SK-N-SH (cell line): ENCODE results near the gene ACVRL1. TPM values are rescaled to one million over a fixed set of nuclear protein-coding genes. Genes with fewer than 3 reads are reported as not detected.
A peak's percentile ranks its signal among the peaks of the same experiment; 100 is the strongest.

Source experiments
- CTCF ChIA-PET: fragments of 300-600, 350-600 bp; formaldehyde crosslinking; extraction: SDS; loops from one replicate; lab custom pipeline; 2021; lab: Yijun Ruan, JAX
- POLR2A ChIA-PET: fragments of 350-600 bp; sonication (Branson Sonifier 250); formaldehyde crosslinking; extraction: SDS; loops from one replicate; lab custom pipeline; 2020; ENCODE audit warnings: antibody characterized with exemption, inconsistent platforms; lab: Yijun Ruan, JAX
- DNase-seq: peaks from one replicate; pipeline ENCODE4 v3.0.0; 2012
- H2AFZ ChIP-seq: fragments of 200-600 bp; sonication (generic); 2 replicates; pipeline ENCODE4 v1.8.1; 2016; ENCODE audit warnings: antibody characterized with exemption, mild to moderate bottlenecking, low read depth
- H3F3A ChIP-seq: fragments of 200-600 bp; sonication (generic); replicated peaks from 2 replicates; pipeline ENCODE3; 2016; ENCODE audit warnings: antibody characterized with exemption, mild to moderate bottlenecking; ENCODE audit not compliant: insufficient read depth
- H3K27ac ChIP-seq, 2 experiments: fragments of 200-500 bp in 1 of 2; fragments of 200-600 bp in 1 of 2; sonication (Bioruptor generic) in 1 of 2; sonication (generic), shearing (Covaris generic) in 1 of 2; 2 replicates each; pipeline versions ENCODE4 v1.5.1 to v1.6.1; 2014 to 2016; ENCODE audit warnings: low read depth in 2 of 2, inconsistent platforms in 1 of 2, low read length in 1 of 2, mild to moderate bottlenecking in 1 of 2, mixed read lengths in 1 of 2
- H3K27me3 ChIP-seq: fragments of 200-600 bp; sonication (generic), shearing (Covaris generic); 2 replicates; pipeline ENCODE4 v1.6.1; 2016; ENCODE audit warnings: mixed run types; ENCODE audit not compliant: insufficient read depth
- H3K36me3 ChIP-seq, 2 experiments: fragments of 200-500 bp in 1 of 2; fragments of 200-600 bp in 1 of 2; sonication (Bioruptor generic) in 1 of 2; sonication (generic) in 1 of 2; replicated peaks in 1 of 2; 2 replicates each; pipeline versions ENCODE3 to v1.5.1; 2014 to 2016; ENCODE audit warnings: low read length in 1 of 2, mild to moderate bottlenecking in 1 of 2; ENCODE audit not compliant: insufficient read depth in 2 of 2, control insufficient read depth in 1 of 2
- H3K4me1 ChIP-seq, 2 experiments: fragments of 200-500 bp in 1 of 2; fragments of 200-600 bp in 1 of 2; sonication (Bioruptor generic) in 1 of 2; sonication (generic), shearing (Covaris generic) in 1 of 2; 2 replicates each; pipeline versions ENCODE4 v1.5.1 to v1.6.1; 2014 to 2016; ENCODE audit warnings: low read depth in 1 of 2, low read length in 1 of 2, mixed run types in 1 of 2; ENCODE audit not compliant: insufficient read depth in 2 of 2, control insufficient read depth in 1 of 2
- H3K4me2 ChIP-seq: fragments of 200-600 bp; sonication (generic), shearing (Covaris generic); 2 replicates; pipeline ENCODE4 v1.6.1; 2017; ENCODE audit warnings: mixed run types
- H3K4me3 ChIP-seq, 2 experiments: fragments of 200-500 bp in 1 of 2; fragments of 200-600 bp in 1 of 2; sonication (Bioruptor generic) in 1 of 2; sonication (generic), shearing (Covaris generic) in 1 of 2; 2 replicates each; pipeline versions ENCODE4 v1.5.1 to v1.8.1; 2014 to 2016; ENCODE audit warnings: low read depth in 2 of 2, inconsistent platforms in 1 of 2, low read length in 1 of 2, mild to moderate bottlenecking in 1 of 2, mixed read lengths in 1 of 2, moderate library complexity in 1 of 2
- H3K79me2 ChIP-seq: fragments of 200-600 bp; sonication (generic); 2 replicates; pipeline ENCODE4 v1.8.1; 2017; ENCODE audit warnings: mild to moderate bottlenecking; ENCODE audit not compliant: insufficient read depth
- H3K9ac ChIP-seq: fragments of 200-600 bp; sonication (generic); 2 replicates; pipeline ENCODE4 v1.6.1; 2017; ENCODE audit warnings: mixed run types
- H3K9me2 ChIP-seq: fragments of 200-600 bp; sonication (generic); 2 replicates; pipeline ENCODE4 v1.6.1; 2017; ENCODE audit warnings: mixed run types
- H3K9me3 ChIP-seq: fragments of 200-600 bp; sonication (generic); 2 replicates; pipeline ENCODE4 v1.6.1; 2017; ENCODE audit warnings: mixed run types, mild to moderate bottlenecking, moderate library complexity
- H4K20me1 ChIP-seq: fragments of 200-600 bp; sonication (generic); 2 replicates; pipeline ENCODE4 v1.6.1; 2017; ENCODE audit warnings: mild to moderate bottlenecking, mixed run types; ENCODE audit not compliant: insufficient read depth
- ELF1 ChIP-seq: IDR thresholded peaks from 2 replicates; pipeline ENCODE4 v1.4.0; 2012
- EP300 ChIP-seq, 2 experiments: IDR thresholded peaks; 2 replicates each; pipeline versions ENCODE4 v1.4.0 to v1.6.1; 2012; ENCODE audit warnings: borderline replicate concordance in 1 of 2, low read depth in 1 of 2, low read length in 1 of 2
- FOXM1 ChIP-seq: IDR thresholded peaks from 2 replicates; pipeline ENCODE4 v1.4.0; 2012; ENCODE audit warnings: low read depth, mild to moderate bottlenecking
- GATA2 ChIP-seq: sonication (generic); formaldehyde crosslinking; IDR thresholded peaks from 2 replicates; pipeline ENCODE4 v1.5.0; 2020; ENCODE audit warnings: mild to moderate bottlenecking, missing genetic modification reagents
- JUND ChIP-seq: IDR thresholded peaks from 2 replicates; pipeline ENCODE4 v1.4.0; 2012
- MEF2A ChIP-seq: IDR thresholded peaks from 2 replicates; pipeline ENCODE4 v1.4.0; 2012; ENCODE audit warnings: low read depth, borderline replicate concordance
- NRF1 ChIP-seq: IDR thresholded peaks from 2 replicates; pipeline ENCODE4 v1.6.1; 2012; ENCODE audit warnings: low read depth, mild to moderate bottlenecking, low read length
- POLR2AphosphoS5 ChIP-seq: IDR thresholded peaks from 2 replicates; pipeline ENCODE4 v1.6.1; 2012; ENCODE audit warnings: low read depth, low read length
- REST ChIP-seq: IDR thresholded peaks from 2 replicates; pipeline ENCODE4 v1.6.1; 2012; ENCODE audit warnings: mild to moderate bottlenecking, low read depth, low read length, moderate library complexity
- RFX5 ChIP-seq: IDR thresholded peaks from 2 replicates; pipeline ENCODE4 v1.6.1; 2012; ENCODE audit warnings: mild to moderate bottlenecking, improper control_type of control experiment, low read length
- RXRA ChIP-seq: IDR thresholded peaks from 2 replicates; pipeline ENCODE4 v1.4.0; 2012; ENCODE audit warnings: low read depth, mild to moderate bottlenecking, borderline replicate concordance
- SIN3A ChIP-seq: IDR thresholded peaks from 2 replicates; pipeline ENCODE4 v1.6.1; 2012; ENCODE audit warnings: low read depth, mild to moderate bottlenecking, low read length, moderate library complexity, borderline replicate concordance
- SMC3 ChIP-seq: IDR thresholded peaks from 2 replicates; pipeline ENCODE4 v1.6.1; 2012; ENCODE audit warnings: low read depth, low read length, improper control_type of control experiment
- TAF1 ChIP-seq: IDR thresholded peaks from 2 replicates; pipeline ENCODE4 v1.6.1; 2012; ENCODE audit warnings: low read depth, mild to moderate bottlenecking, low read length, moderate library complexity, borderline replicate concordance
- TCF12 ChIP-seq: IDR thresholded peaks from 2 replicates; pipeline ENCODE4 v1.4.0; 2012
- TEAD4 ChIP-seq: IDR thresholded peaks from 2 replicates; pipeline ENCODE4 v1.4.0; 2012; ENCODE audit warnings: mild to moderate bottlenecking, borderline replicate concordance; ENCODE audit not compliant: insufficient read depth
- YY1 ChIP-seq: IDR thresholded peaks from 2 replicates; pipeline ENCODE4 v1.4.0; 2012; ENCODE audit warnings: low read depth, mild to moderate bottlenecking
- WGBS: methylation state at CpG from one replicate; pipeline ENCODE4 v1.1.6; 2017; ENCODE audit warnings: low lambda C conversion rate; 5-methylcytosine and 5-hydroxymethylcytosine counted together
- polyA plus RNA-seq, 3 experiments: library from polyadenylated mRNA; depleted of rRNA; stranded (reverse); fragments of >200 nt; gene quantifications; 2 replicates each; pipeline ENCODE4 v1.2.3, GENCODE V29; 2012
- TF ChIP-seq, protein P1 (sequence below): IDR thresholded peaks from 2 replicates; pipeline ENCODE4 v1.4.0; 2012; ENCODE audit warnings: low read depth
- TF ChIP-seq, protein P2 (sequence below): IDR thresholded peaks from 2 replicates; pipeline ENCODE4; 2012
- TF ChIP-seq, protein P3 (sequence below): fragments of 150-350 bp; IDR thresholded peaks from 2 replicates; pipeline ENCODE4 v1.6.1; 2016; ENCODE audit warnings: mild to moderate bottlenecking, low read depth, low read length

The ACVRL1 gene
- polyA plus RNA-seq, 1 of the 3 experiments (the other 2 are of a cell fraction) = 0.07 TPM

DNA sequence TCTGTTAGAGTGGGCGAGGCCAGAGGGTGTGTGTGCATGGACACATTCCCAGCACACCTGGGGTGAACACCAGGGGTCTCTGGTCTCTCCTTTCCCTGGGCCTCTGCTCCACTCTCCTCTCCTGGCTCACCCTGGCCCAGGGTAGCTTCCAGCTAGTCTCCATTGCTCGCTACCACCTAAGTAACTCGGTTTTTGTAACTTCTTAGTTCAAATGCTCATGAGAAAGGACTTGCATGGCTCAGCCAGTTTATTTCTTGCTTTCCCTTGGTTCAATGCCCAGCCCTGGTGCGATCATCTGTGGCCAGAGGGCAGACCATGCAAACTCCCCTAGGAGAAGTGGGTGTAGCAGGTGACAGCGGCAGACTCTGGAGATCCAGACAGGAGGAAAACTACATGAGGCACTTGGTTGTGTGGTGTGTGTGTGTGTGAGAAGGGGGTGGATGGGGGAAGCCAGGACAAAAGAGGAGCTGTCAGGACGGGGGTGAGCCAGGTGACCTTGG is 35.2 kb downstream of the ACVRL1 start:
- Histone ChIP-seq H3K27me3 (peaks cover 5% of the 10 kb centered on the region; the same call in 1 of the 2 replicates), H3K36me3 (peaks cover 0 to 4% of the 10 kb centered on the region in 2 experiments), H3K9me3 (no peaks in the 10 kb centered on the region), H3K27ac (peak overlapping the region in 1 of 2 experiments; percentile 98; a peak in 2 of 4 replicates), H2AFZ (no peak overlapping the region), H3K4me1 (peaks cover 5 to 41% of the 10 kb centered on the region in 2 experiments; a peak in 3 of 4 replicates), H3K9me2 (no peaks in the 10 kb centered on the region), H3K79me2 (no peaks in the 10 kb centered on the region), H3K4me2 (no peak overlapping the region), H3K4me3 (no peak overlapping the region), H3F3A (no peaks in the 10 kb centered on the region)
- CTCF ChIA-PET = no interaction called here
- 71% methylated on average over 6 of the region's 6 CpGs for WGBS
- POLR2A ChIA-PET = interaction anchor here (2.2 kb wide), 1 partner anchor 8 kb away, joined by 6 read pairs; no protein-coding TSS in a partner anchor
- DNase-seq = no peak
- TF ChIP-seq, protein P1, sequence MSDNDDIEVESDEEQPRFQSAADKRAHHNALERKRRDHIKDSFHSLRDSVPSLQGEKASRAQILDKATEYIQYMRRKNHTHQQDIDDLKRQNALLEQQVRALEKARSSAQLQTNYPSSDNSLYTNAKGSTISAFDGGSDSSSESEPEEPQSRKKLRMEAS = no peak
- no peak for TF ChIP-seq SIN3A
- TF ChIP-seq, protein P2, sequence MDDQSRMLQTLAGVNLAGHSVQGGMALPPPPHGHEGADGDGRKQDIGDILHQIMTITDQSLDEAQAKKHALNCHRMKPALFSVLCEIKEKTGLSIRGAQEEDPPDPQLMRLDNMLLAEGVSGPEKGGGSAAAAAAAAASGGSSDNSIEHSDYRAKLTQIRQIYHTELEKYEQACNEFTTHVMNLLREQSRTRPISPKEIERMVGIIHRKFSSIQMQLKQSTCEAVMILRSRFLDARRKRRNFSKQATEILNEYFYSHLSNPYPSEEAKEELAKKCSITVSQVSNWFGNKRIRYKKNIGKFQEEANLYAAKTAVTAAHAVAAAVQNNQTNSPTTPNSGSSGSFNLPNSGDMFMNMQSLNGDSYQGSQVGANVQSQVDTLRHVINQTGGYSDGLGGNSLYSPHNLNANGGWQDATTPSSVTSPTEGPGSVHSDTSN = no peak
- TF ChIP-seq ELF1 = no peak
- no peak for TF ChIP-seq RXRA
- no peak for TF ChIP-seq YY1
- no peak for TF ChIP-seq NRF1
- no peak for TF ChIP-seq TCF12
- no peak for TF ChIP-seq REST
- TF ChIP-seq, protein P3, sequence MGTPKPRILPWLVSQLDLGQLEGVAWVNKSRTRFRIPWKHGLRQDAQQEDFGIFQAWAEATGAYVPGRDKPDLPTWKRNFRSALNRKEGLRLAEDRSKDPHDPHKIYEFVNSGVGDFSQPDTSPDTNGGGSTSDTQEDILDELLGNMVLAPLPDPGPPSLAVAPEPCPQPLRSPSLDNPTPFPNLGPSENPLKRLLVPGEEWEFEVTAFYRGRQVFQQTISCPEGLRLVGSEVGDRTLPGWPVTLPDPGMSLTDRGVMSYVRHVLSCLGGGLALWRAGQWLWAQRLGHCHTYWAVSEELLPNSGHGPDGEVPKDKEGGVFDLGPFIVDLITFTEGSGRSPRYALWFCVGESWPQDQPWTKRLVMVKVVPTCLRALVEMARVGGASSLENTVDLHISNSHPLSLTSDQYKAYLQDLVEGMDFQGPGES = no peak
- TF ChIP-seq, all 33 proteins: peak for 0
- H3K9ac ChIP-seq = no peak overlapping the region
- no peaks in the 10 kb centered on the region for H4K20me1 ChIP-seq

- Histone ChIP-seq H3K9me3 (no peaks in the 10 kb centered on the region), H4K20me1 (no peaks in the 10 kb centered on the region), H3F3A (no peaks in the 10 kb centered on the region), H3K9me2 (no peaks in the 10 kb centered on the region), H3K79me2 (no peaks in the 10 kb centered on the region), H3K4me3 (no peak overlapping the region), H3K36me3 (peaks cover 0 to 4% of the 10 kb centered on the region in 2 experiments), H3K4me2 (no peak overlapping the region), H3K4me1 (peaks cover 5 to 33% of the 10 kb centered on the region in 2 experiments; a peak in 3 of 4 replicates), H2AFZ (no peak overlapping the region), H3K27ac (no peak overlapping the region), H3K27me3 (no peaks in the 10 kb centered on the region; the same call in 1 of the 2 replicates), H3K9ac (no peak overlapping the region)
- POLR2A ChIA-PET = no interaction called here
- 67% methylated on average over 2 of the region's 2 CpGs for WGBS
- DNase-seq = no peak
- CTCF ChIA-PET = no interaction called here
- TF ChIP-seq SIN3A (no peak), POLR2AphosphoS5 (no peak), TEAD4 (no peak), TAF1 (no peak), MEF2A (no peak), SMC3 (no peak), GATA2 (CRISPR knock-in tag) (no peak), FOXM1 (no peak), JUND (no peak), EP300 (IDR thresholded peaks at IDR 0.05; ENCODE audit: borderline replicate concordance in 1 of 2, low read depth in 1 of 2, low read length in 1 of 2) (no peak), RFX5 (no peak), YY1 (no peak), TCF12 (no peak)
- TF ChIP-seq, protein P1 = no peak
These were observed 36.0 kb downstream of the ACVRL1 start for GRCh38 chr12:51943346-51943745.
